Mesenchymal stem cell (in vitro differentiated cells and primary cell): ENCODE results near the gene PLXNB1.

Experiments
- DNase-seq: peaks from one replicate; pipeline ENCODE4 v3.0.0-alpha.2; 2013
- H2AFZ ChIP-seq: one replicate; pipeline ENCODE4 v1.6.1; 2013; ENCODE audit warnings: low read depth, mild to moderate bottlenecking, control low read depth, inconsistent platforms, low read length, moderate library complexity
- H2AK5ac ChIP-seq: 2 replicates; pipeline ENCODE4 v1.6.1; 2013; ENCODE audit warnings: low read length, moderate library complexity, mild to moderate bottlenecking, inconsistent platforms; ENCODE audit not compliant: severe bottlenecking
- H2BK120ac ChIP-seq: one replicate; pipeline ENCODE4 v1.6.1; 2013; ENCODE audit warnings: low read depth, mild to moderate bottlenecking, inconsistent platforms, low read length, moderate library complexity
- H2BK12ac ChIP-seq, 2 experiments: one replicate each; pipeline ENCODE4 v1.6.1; 2013; ENCODE audit warnings: inconsistent platforms in 2 of 2, low read length in 2 of 2, mild to moderate bottlenecking in 2 of 2, moderate library complexity in 2 of 2, control low read depth in 1 of 2
- H2BK15ac ChIP-seq: one replicate; pipeline ENCODE4 v1.6.1; 2013; ENCODE audit warnings: mild to moderate bottlenecking, low read depth, inconsistent platforms; ENCODE audit not compliant: poor library complexity, severe bottlenecking
- H2BK5ac ChIP-seq: 2 replicates; pipeline ENCODE4 v1.6.1; 2013; ENCODE audit warnings: low read depth, mild to moderate bottlenecking, low read length, control low read depth, inconsistent platforms; ENCODE audit not compliant: poor library complexity, severe bottlenecking
- H3K14ac ChIP-seq, 2 experiments: one replicate each; pipeline ENCODE4 v1.6.1; 2013; ENCODE audit warnings: inconsistent platforms in 2 of 2, low read length in 2 of 2, control low read depth in 1 of 2, mild to moderate bottlenecking in 1 of 2, moderate library complexity in 1 of 2
- H3K18ac ChIP-seq, 2 experiments: one replicate each; pipeline ENCODE4 v1.6.1; 2013; ENCODE audit warnings: inconsistent platforms in 2 of 2, low read length in 2 of 2, control low read depth in 1 of 2, low read depth in 1 of 2, mild to moderate bottlenecking in 1 of 2
- H3K23ac ChIP-seq, 2 experiments: one replicate each; pipeline ENCODE4 v1.6.1; 2013; ENCODE audit warnings: inconsistent platforms in 2 of 2, low read length in 2 of 2, mild to moderate bottlenecking in 2 of 2, moderate library complexity in 2 of 2, control low read depth in 1 of 2
- H3K27ac ChIP-seq: 2 replicates; pipeline ENCODE4 v1.5.1; 2013; ENCODE audit warnings: mild to moderate bottlenecking, moderate library complexity, low read length, control low read depth, inconsistent platforms; ENCODE audit not compliant: poor library complexity, severe bottlenecking
- H3K27me3 ChIP-seq, 2 experiments: 2 replicates each; pipeline versions ENCODE4 v1.6.1 to v1.7.0; 2013; ENCODE audit warnings: low read length in 2 of 2, mild to moderate bottlenecking in 2 of 2, moderate library complexity in 2 of 2, control low read depth in 1 of 2, inconsistent platforms in 1 of 2; ENCODE audit not compliant: control insufficient read depth in 1 of 2, insufficient read depth in 1 of 2
- H3K36me3 ChIP-seq, 2 experiments: 2 replicates each; pipeline versions ENCODE4 v1.6.1 to v1.7.0; 2013; ENCODE audit warnings: low read length in 2 of 2, control low read depth in 1 of 2, inconsistent platforms in 1 of 2, low read depth in 1 of 2, mild to moderate bottlenecking in 1 of 2; ENCODE audit not compliant: insufficient read depth in 2 of 2, control insufficient read depth in 1 of 2
- H3K4ac ChIP-seq, 2 experiments: one replicate each; pipeline ENCODE4 v1.6.1; 2013; ENCODE audit warnings: inconsistent platforms in 2 of 2, low read length in 2 of 2, mild to moderate bottlenecking in 2 of 2, moderate library complexity in 2 of 2, control low read depth in 1 of 2, low read depth in 1 of 2
- H3K4me1 ChIP-seq: 2 replicates; pipeline ENCODE4 v1.6.1; 2013; ENCODE audit warnings: low read depth, low read length, control low read depth; ENCODE audit not compliant: control insufficient read depth, insufficient read depth
- H3K4me2 ChIP-seq: 2 replicates; pipeline ENCODE4 v1.6.1; 2013; ENCODE audit warnings: low read length, mild to moderate bottlenecking, inconsistent platforms; ENCODE audit not compliant: poor library complexity, severe bottlenecking
- H3K4me3 ChIP-seq, 2 experiments: 2 replicates each; pipeline versions ENCODE4 v1.5.1 to v1.7.0; 2013; ENCODE audit warnings: low read length in 2 of 2, mild to moderate bottlenecking in 2 of 2, control low read depth in 1 of 2, low read depth in 1 of 2; ENCODE audit not compliant: insufficient read depth in 1 of 2
- H3K79me1 ChIP-seq: replicated peaks from 2 replicates; pipeline ENCODE4 v1.6.1; 2013; ENCODE audit warnings: mild to moderate bottlenecking, control low read depth, low read length, inconsistent platforms; ENCODE audit not compliant: poor library complexity, severe bottlenecking
- H3K9ac ChIP-seq: 2 replicates; pipeline ENCODE4 v1.7.0; 2013; ENCODE audit warnings: mild to moderate bottlenecking, low read length, moderate library complexity
- H3K9me3 ChIP-seq: 2 replicates; pipeline ENCODE4 v1.7.0; 2013; ENCODE audit warnings: mild to moderate bottlenecking, low read length; ENCODE audit not compliant: control insufficient read depth
- H4K8ac ChIP-seq: one replicate; pipeline ENCODE4 v1.6.1; 2013; ENCODE audit warnings: inconsistent platforms, mild to moderate bottlenecking, low read length, moderate library complexity
- H4K91ac ChIP-seq: one replicate; pipeline ENCODE4 v1.6.1; 2013; ENCODE audit warnings: mild to moderate bottlenecking, low read length, inconsistent platforms
- WGBS: methylation state at CpG from one replicate; pipeline ENCODE4 v1.1.7; 2013; ENCODE audit warnings: mixed read lengths; 5-methylcytosine and 5-hydroxymethylcytosine counted together

The PLXNB1 gene

GRCh38 chr3:48473617-48473952, 43.7 kb upstream of the PLXNB1 start:
- WGBS: 84% methylated on average over 5 of the region's 5 CpGs
- H2AFZ ChIP-seq: peak overlapping the region; percentile 39
- H2BK5ac ChIP-seq: no peak overlapping the region
- H2AK5ac ChIP-seq: no peak overlapping the region
- peak overlapping the region in 1 of 2 experiments; percentile 50 for H2BK12ac ChIP-seq
- peak overlapping the region; percentile 92 for H4K91ac ChIP-seq
- H3K18ac ChIP-seq: peak overlapping the region in 1 of 2 experiments; percentile 73
- peak overlapping the region; percentile 34 to 55 for H3K4ac ChIP-seq
- H3K4me2 ChIP-seq: no peak overlapping the region
- peak overlapping the region; percentile 50 for H3K27ac ChIP-seq
- no peak for DNase-seq
- H3K4me1 ChIP-seq: peaks cover 20% of the 10 kb centered on the region
- no peak overlapping the region for H3K23ac ChIP-seq
- peaks cover 20 to 50% of the 10 kb centered on the region in 2 experiments for H3K36me3 ChIP-seq
- no peak overlapping the region for H2BK15ac ChIP-seq
- peak overlapping the region; percentile 94 for H3K9ac ChIP-seq
- H3K4me3 ChIP-seq: peak overlapping the region in 1 of 2 experiments; percentile 92
- H3K27me3 ChIP-seq: no peaks in the 10 kb centered on the region
- H3K79me1 ChIP-seq: peaks cover 8% of the 10 kb centered on the region
- H3K9me3 ChIP-seq: no peaks in the 10 kb centered on the region
- no peak overlapping the region for H2BK120ac ChIP-seq
- H3K14ac ChIP-seq: no peak overlapping the region
- H4K8ac ChIP-seq: peak overlapping the region; percentile 91

- Histone ChIP-seq H2AFZ (peak overlapping the region; percentile 39), H2BK120ac (peak overlapping the region; percentile 82), H3K23ac (no peak overlapping the region), H3K14ac (peak overlapping the region in 1 of 2 experiments; percentile 95), H3K4ac (peak overlapping the region; percentile 90 to 97), H3K4me1 (peaks cover 22% of the 10 kb centered on the region), H3K4me3 (peak overlapping the region; percentile 67 to 92), H2BK15ac (no peak overlapping the region), H3K18ac (peak overlapping the region; percentile 94 to 97), H2AK5ac (peak overlapping the region; percentile 40), H3K9me3 (no peaks in the 10 kb centered on the region), H3K36me3 (peaks cover 25 to 51% of the 10 kb centered on the region in 2 experiments), H3K27ac (peak overlapping the region; percentile 92), H3K4me2 (peak overlapping the region; percentile 90), H3K79me1 (peaks cover 10% of the 10 kb centered on the region), H2BK12ac (peak overlapping the region; percentile 28 to 50), H3K9ac (peak overlapping the region; percentile 94), H3K27me3 (no peaks in the 10 kb centered on the region), H2BK5ac (peak overlapping the region; percentile 49), H4K8ac (peak overlapping the region; percentile 97), H4K91ac (peak overlapping the region; percentile 92)
- 3% methylated on average over 16 of the region's 17 CpGs for WGBS
- DNase-seq: peak; percentile 98
These were observed 43.2 kb upstream of the PLXNB1 start for GRCh38 chr3:48472923-48473616.

- H3K4me1 ChIP-seq: peaks cover 22% of the 10 kb centered on the region
- no peak for DNase-seq
- H2BK12ac ChIP-seq: peak overlapping the region; percentile 12 to 28
- H3K79me1 ChIP-seq: peaks cover 11% of the 10 kb centered on the region
- H3K23ac ChIP-seq: no peak overlapping the region
- WGBS: 0% methylated on average over 5 of the region's 5 CpGs
- H3K27me3 ChIP-seq: no peaks in the 10 kb centered on the region
- no peak overlapping the region for H2BK15ac ChIP-seq
- H3K27ac ChIP-seq: peak overlapping the region; percentile 92
- H3K14ac ChIP-seq: peak overlapping the region in 1 of 2 experiments; percentile 95
- H3K4me3 ChIP-seq: peak overlapping the region; percentile 67 to 92
- H2AK5ac ChIP-seq: peak overlapping the region; percentile 40
- peak overlapping the region; percentile 90 for H3K4me2 ChIP-seq
- H3K9me3 ChIP-seq: no peaks in the 10 kb centered on the region
- no peak overlapping the region for H2AFZ ChIP-seq
- H3K36me3 ChIP-seq: peaks cover 29 to 50% of the 10 kb centered on the region in 2 experiments
- peak overlapping the region; percentile 94 to 97 for H3K18ac ChIP-seq
- H4K8ac ChIP-seq: peak overlapping the region; percentile 97
- H2BK120ac ChIP-seq: peak overlapping the region; percentile 82
- peak overlapping the region; percentile 79 for H4K91ac ChIP-seq
- H2BK5ac ChIP-seq: peak overlapping the region; percentile 49
- peak overlapping the region; percentile 94 for H3K9ac ChIP-seq
- peak overlapping the region; percentile 90 to 97 for H3K4ac ChIP-seq
These were observed 42.7 kb upstream of the PLXNB1 start for GRCh38 chr3:48472673-48472922.

GRCh38 chr3:48470286-48470685, 40.4 kb upstream of the PLXNB1 start:
- WGBS: 100% methylated on average over 1 of the region's 1 CpG
- H2AFZ ChIP-seq: no peak overlapping the region
- no peak overlapping the region for H4K8ac ChIP-seq

More at GRCh38 chr3:48470286-48470685, 40.4 kb upstream of the PLXNB1 start:
- H2BK12ac ChIP-seq: peak overlapping the region in 1 of 2 experiments; percentile 19
- H3K4me1 ChIP-seq: peaks cover 38% of the 10 kb centered on the region
- H2BK15ac ChIP-seq: no peak overlapping the region
- peaks cover 38 to 51% of the 10 kb centered on the region in 2 experiments for H3K36me3 ChIP-seq
- H3K9me3 ChIP-seq: no peaks in the 10 kb centered on the region
- H3K27ac ChIP-seq: no peak overlapping the region
- DNase-seq: no peak
- peaks cover 14% of the 10 kb centered on the region for H3K79me1 ChIP-seq
- no peak overlapping the region for H2BK5ac ChIP-seq
- no peak overlapping the region for H3K4me3 ChIP-seq
- no peak overlapping the region for H4K91ac ChIP-seq
- peak overlapping the region; percentile 59 for H3K9ac ChIP-seq
- H2AK5ac ChIP-seq: no peak overlapping the region
- H2BK120ac ChIP-seq: no peak overlapping the region
- H3K4me2 ChIP-seq: no peak overlapping the region
- H3K14ac ChIP-seq: no peak overlapping the region
- H3K27me3 ChIP-seq: no peaks in the 10 kb centered on the region
- H3K18ac ChIP-seq: no peak overlapping the region
- no peak overlapping the region for H3K4ac ChIP-seq
- no peak overlapping the region for H3K23ac ChIP-seq
